IMR-90 (cell line): Measurements from ENCODE around the gene POLD1. TPM values are rescaled to one million over a fixed set of nuclear protein-coding genes. Genes with fewer than 3 reads are reported as not detected.

Experiments used
- ATAC-seq: fragments of 200-7000 bp; cut with Tn5 transposase; 2 replicates; pipeline ENCODE4 v1.9.1; 2020; ENCODE audit warnings: low read depth, mild to moderate bottlenecking, moderate library complexity
- BruUV-seq: library from RNA; stranded (reverse); fragments of 400-500 nt; replicated peaks from 2 replicates; lab custom pipeline; 2021; lab: Mats Ljungman, UMichigan
- CTCF ChIA-PET: fragments of 300-600 bp; formaldehyde crosslinking; extraction: SDS; loops from one replicate; lab custom pipeline; 2021; ENCODE audit warnings: antibody characterized with exemption; lab: Yijun Ruan, JAX
- POLR2A ChIA-PET: fragments of 300-600 bp; sonication (Branson Sonifier 250); formaldehyde crosslinking; loops from one replicate; lab custom pipeline; 2022; ENCODE audit warnings: antibody characterized with exemption; ENCODE audit not compliant: unreplicated experiment; lab: Charles Lee
- DNase-seq: peaks from one replicate; pipeline ENCODE4 v3.0.0; 2013
- H2AFZ ChIP-seq: replicated peaks from 2 replicates; pipeline ENCODE3; 2013; ENCODE audit warnings: low read length, mild to moderate bottlenecking; ENCODE audit not compliant: poor library complexity
- H2AK5ac ChIP-seq: 2 replicates; pipeline ENCODE4 v1.6.1; 2013; ENCODE audit warnings: low read depth, low read length, inconsistent platforms
- H2AK9ac ChIP-seq: replicated peaks from 2 replicates; pipeline ENCODE3; 2013; ENCODE audit warnings: mild to moderate bottlenecking, low read depth, low read length, moderate library complexity; ENCODE audit not compliant: poor library complexity
- H2BK120ac ChIP-seq: 2 replicates; pipeline ENCODE4 v1.6.1; 2013; ENCODE audit warnings: low read depth, low read length, inconsistent platforms
- H2BK15ac ChIP-seq: 3 replicates; pipeline ENCODE4 v1.6.1; 2013; ENCODE audit warnings: low read depth, low read length, inconsistent platforms
- H2BK20ac ChIP-seq: 2 replicates; pipeline ENCODE4 v1.6.1; 2013; ENCODE audit warnings: low read depth, mild to moderate bottlenecking, inconsistent platforms, low read length, moderate library complexity
- H2BK5ac ChIP-seq: 2 replicates; pipeline ENCODE4 v1.6.1; 2013; ENCODE audit warnings: mild to moderate bottlenecking, low read depth, low read length, inconsistent platforms; ENCODE audit not compliant: poor library complexity, severe bottlenecking
- H3K14ac ChIP-seq: replicated peaks from 2 replicates; pipeline ENCODE4 v1.6.1; 2013; ENCODE audit warnings: low read depth, low read length, inconsistent platforms
- H3K18ac ChIP-seq: 2 replicates; pipeline ENCODE4 v1.6.1; 2013; ENCODE audit warnings: low read depth, low read length, control low read depth
- H3K23ac ChIP-seq: 2 replicates; pipeline ENCODE4 v1.6.1; 2013; ENCODE audit warnings: low read depth, low read length, inconsistent platforms
- H3K27ac ChIP-seq: 2 replicates; pipeline ENCODE4 v1.5.1; 2013; ENCODE audit warnings: mild to moderate bottlenecking, control low read depth, low read length; ENCODE audit not compliant: insufficient read depth
- H3K27me3 ChIP-seq: 2 replicates; pipeline ENCODE4 v1.6.1; 2013; ENCODE audit warnings: low read length; ENCODE audit not compliant: control insufficient read depth, insufficient read depth
- H3K36me3 ChIP-seq: 2 replicates; pipeline ENCODE4 v1.6.1; 2013; ENCODE audit warnings: low read length, mixed read lengths; ENCODE audit not compliant: control insufficient read depth, insufficient read depth
- H3K4ac ChIP-seq: 2 replicates; pipeline ENCODE4 v1.6.1; 2013; ENCODE audit warnings: low read depth, low read length, inconsistent platforms
- H3K4me1 ChIP-seq: 2 replicates; pipeline ENCODE4 v1.6.1; 2013; ENCODE audit warnings: low read length, mixed read lengths; ENCODE audit not compliant: control insufficient read depth, insufficient read depth
- H3K4me2 ChIP-seq: 2 replicates; pipeline ENCODE4 v1.6.1; 2013; ENCODE audit warnings: low read depth, mild to moderate bottlenecking, control low read depth, low read length, moderate library complexity
- H3K4me3 ChIP-seq: 2 replicates; pipeline ENCODE4 v1.5.1; 2013; ENCODE audit warnings: low read depth, mild to moderate bottlenecking, control low read depth, low read length, moderate library complexity; ENCODE audit not compliant: insufficient read depth
- H3K56ac ChIP-seq: 2 replicates; pipeline ENCODE4 v1.6.1; 2013; ENCODE audit warnings: low read length, inconsistent platforms; ENCODE audit not compliant: insufficient read depth; ENCODE audit errors: extremely low read depth
- H3K79me1 ChIP-seq, 2 experiments: 2 replicates each; pipeline ENCODE4 v1.6.1; 2013; ENCODE audit warnings: low read length in 2 of 2, inconsistent platforms in 1 of 2, low read depth in 1 of 2
- H3K9ac ChIP-seq: 2 replicates; pipeline ENCODE4 v1.6.1; 2013; ENCODE audit warnings: low read depth, low read length, control low read depth
- H3K9me1 ChIP-seq: 2 replicates; pipeline ENCODE4 v1.6.1; 2013; ENCODE audit warnings: low read length, inconsistent platforms; ENCODE audit not compliant: insufficient read depth
- H3K9me3 ChIP-seq: 2 replicates; pipeline ENCODE4 v1.6.1; 2013; ENCODE audit warnings: low read length; ENCODE audit not compliant: control insufficient read depth, insufficient read depth
- H4K20me1 ChIP-seq: 2 replicates; pipeline ENCODE4 v1.6.1; 2013; ENCODE audit warnings: low read length, inconsistent platforms; ENCODE audit not compliant: insufficient read depth
- H4K5ac ChIP-seq: 2 replicates; pipeline ENCODE4 v1.6.1; 2013; ENCODE audit warnings: mild to moderate bottlenecking, low read depth, low read length, control low read depth
- H4K8ac ChIP-seq, 2 experiments: 2 replicates each; pipeline ENCODE4 v1.6.1; 2013; ENCODE audit warnings: low read depth in 2 of 2, low read length in 2 of 2, control low read depth in 1 of 2, inconsistent platforms in 1 of 2
- H4K91ac ChIP-seq: 2 replicates; pipeline ENCODE4 v1.6.1; 2013; ENCODE audit warnings: low read depth, low read length, inconsistent platforms; ENCODE audit not compliant: insufficient read depth
- BHLHE40 ChIP-seq: fragments of 150-350 bp; IDR thresholded peaks from 2 replicates; pipeline ENCODE4 v1.6.1; 2016; ENCODE audit warnings: mild to moderate bottlenecking, low read depth, low read length
- CEBPB ChIP-seq: IDR thresholded peaks from 2 replicates; pipeline ENCODE4 v1.6.1; 2012; ENCODE audit warnings: low read depth, low read length, improper control_type of control experiment
- CHD1 ChIP-seq: IDR thresholded peaks from 2 replicates; pipeline ENCODE4 v1.6.1; 2012; ENCODE audit warnings: low read depth, low read length, improper control_type of control experiment
- CTCF ChIP-seq: conservative IDR thresholded peaks from 2 replicates; pipeline ENCODE4 v1.5.1; 2012; ENCODE audit warnings: mild to moderate bottlenecking, low read depth, low read length, improper control_type of control experiment
- FOS ChIP-seq: fragments of 150-350 bp; IDR thresholded peaks from 2 replicates; pipeline ENCODE4 v1.6.1; 2016; ENCODE audit warnings: low read depth, low read length
- MAFK ChIP-seq: IDR thresholded peaks from 2 replicates; pipeline ENCODE4 v1.6.1; 2012; ENCODE audit warnings: low read depth, low read length, improper control_type of control experiment
- MAZ ChIP-seq: IDR thresholded peaks from 2 replicates; pipeline ENCODE4 v1.6.1; 2012; ENCODE audit warnings: low read depth, mild to moderate bottlenecking, low read length, improper control_type of control experiment, moderate library complexity, borderline replicate concordance
- MXI1 ChIP-seq: IDR thresholded peaks from 2 replicates; pipeline ENCODE4 v1.6.1; 2012; ENCODE audit warnings: low read depth, mild to moderate bottlenecking, low read length, moderate library complexity, borderline replicate concordance
- NFE2L2 ChIP-seq: fragments of 150-350 bp; IDR thresholded peaks from 2 replicates; pipeline ENCODE4 v1.6.1; 2016; ENCODE audit warnings: low read depth, mild to moderate bottlenecking, low read length
- POLR2A ChIP-seq: IDR thresholded peaks from 2 replicates; pipeline ENCODE4 v1.6.1; 2012; ENCODE audit warnings: mild to moderate bottlenecking, low read depth, low read length
- RAD21 ChIP-seq: IDR thresholded peaks from 2 replicates; pipeline ENCODE4 v1.6.1; 2012; ENCODE audit warnings: low read length, improper control_type of control experiment
- RCOR1 ChIP-seq: IDR thresholded peaks from 2 replicates; pipeline ENCODE4 v1.6.1; 2012; ENCODE audit warnings: mild to moderate bottlenecking, low read length, improper control_type of control experiment; ENCODE audit not compliant: insufficient replicate concordance
- RFX5 ChIP-seq: IDR thresholded peaks from 2 replicates; pipeline ENCODE4 v1.8.0; 2012; ENCODE audit warnings: low read depth, mild to moderate bottlenecking, low read length, moderate library complexity
- SMC3 ChIP-seq: fragments of 150-350 bp; IDR thresholded peaks from 2 replicates; pipeline ENCODE4 v1.6.1; 2016; ENCODE audit warnings: low read depth, mild to moderate bottlenecking, antibody characterized with exemption, low read length, moderate library complexity
- WGBS, 2 experiments: methylation state at CpG; one replicate each; pipeline versions ENCODE4 v1.1.5 to v1.1.7; 2013; ENCODE audit warnings: missing lambda C conversion rate in 2 of 2; ENCODE audit not compliant: insufficient read length in 1 of 2; ENCODE audit errors: extremely low coverage in 2 of 2; 5-methylcytosine and 5-hydroxymethylcytosine counted together
- dilution Hi-C: fragments of 300-500 bp; cut with HindIII; formaldehyde crosslinking; loops from one replicate; pipeline ENCODE4 v1.14.3; 2018; ENCODE audit warnings: low sequenced_read_pairs; ENCODE audit not compliant: unreplicated experiment
- in situ Hi-C: fragments of 300-500 bp; cut with MboI; formaldehyde crosslinking; loops from 3 replicates; pipeline ENCODE4 v1.14.3; 2019; ENCODE audit warnings: low sequenced_read_pairs, inconsistent platforms, mixed read lengths
- intact Hi-C: fragments of 100-400 bp; cut with micrococcal nuclease; formaldehyde crosslinking; loops from 2 replicates; pipeline ENCODE4 v1.10.0; 2022
- polyA plus RNA-seq, 3 experiments: library from polyadenylated mRNA; depleted of rRNA; stranded (reverse); fragments of >200 nt; gene quantifications; 2 replicates each; pipeline ENCODE4 v1.2.3, GENCODE V29; 2012; ENCODE audit warnings: low replicate concordance in 1 of 3
- total RNA-seq: library from RNA; depleted of rRNA; stranded (reverse); fragments of >200 nt; gene quantifications from 2 replicates; pipeline ENCODE4 v1.2.3, GENCODE V29; 2012
- TF ChIP-seq, protein P1 (sequence below): fragments of 150-350 bp; IDR thresholded peaks from 2 replicates; pipeline ENCODE4 v1.6.1; 2017; ENCODE audit warnings: mild to moderate bottlenecking, antibody characterized with exemption, low read length, low read depth
- TF ChIP-seq, protein P2 (sequence below): fragments of 150-350 bp; IDR thresholded peaks from 2 replicates; pipeline ENCODE4 v1.6.1; 2016; ENCODE audit warnings: low read depth, mild to moderate bottlenecking, low read length, moderate library complexity, borderline replicate concordance

Gene POLD1
- total and polyA plus RNA-seq, 2 of the 4 experiments (the other 2 are of a cell fraction), result 13.8 to 28.9 TPM

DNA sequence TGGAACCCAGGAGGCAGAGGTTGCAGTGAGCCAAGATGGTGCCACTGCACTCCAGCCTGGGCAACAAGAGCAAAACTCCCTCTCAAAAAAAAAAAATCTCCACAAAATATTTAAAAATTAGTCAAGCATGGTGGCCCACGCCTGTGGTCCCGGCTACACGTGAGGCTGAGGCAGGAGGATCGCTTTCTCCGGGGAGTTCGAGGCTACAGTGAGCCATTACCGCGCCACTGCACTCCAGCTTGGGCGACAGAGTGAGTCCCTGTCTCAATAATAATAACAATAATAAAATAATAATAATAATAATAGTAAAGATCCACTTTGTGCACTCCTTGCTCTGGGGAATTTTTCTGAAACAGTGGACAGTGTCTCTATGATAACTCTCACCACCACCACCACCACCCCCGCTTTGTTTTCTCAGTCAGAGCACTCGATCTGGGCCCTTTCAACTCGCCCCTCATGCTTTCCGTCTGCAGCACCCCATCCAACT is 27.4 kb upstream of the POLD1 start:
- H3K27ac ChIP-seq, result no peak overlapping the region
- WGBS, 2 experiments, result 17% methylated on average over 1 of the region's 13 CpGs; no CpG with 5 or more reads in 1 of the 2 experiments
- H2BK5ac ChIP-seq, result no peak overlapping the region
- BruUV-seq, result no TSS peak
- no peak for DNase-seq
- no peak overlapping the region for H3K18ac ChIP-seq
- H3K4me1 ChIP-seq, result no peaks in the 10 kb centered on the region
- dilution Hi-C loops (no loop called here), in situ Hi-C loops (loop anchor here (10.0 kb wide), 1 partner anchor 428 kb away; no protein-coding TSS in a partner anchor), intact Hi-C loops (loop anchor here (1.0 to 10.0 kb wide), 5 partner anchors 105 to 658 kb away; partner anchors contain the start of gene KLK10)
- H3K9ac ChIP-seq, result no peak overlapping the region
- peak overlapping the region; percentile 90 for H2AFZ ChIP-seq
- no peak overlapping the region for H3K14ac ChIP-seq
- no peak overlapping the region for H4K5ac ChIP-seq
- no peak overlapping the region for H3K23ac ChIP-seq
- no peak overlapping the region for H4K8ac ChIP-seq
- peaks cover 5% of the 10 kb centered on the region; the same call in 1 of the 2 replicates for H3K27me3 ChIP-seq
- CTCF ChIA-PET, result interaction anchor here (0.7 to 1.0 kb wide), 4 partner anchors 12 to 690 kb away, joined by 3 to 7 read pairs (median 4); no protein-coding TSS in a partner anchor
- no peaks in the 10 kb centered on the region for H3K79me1 ChIP-seq
- H3K56ac ChIP-seq, result no peak overlapping the region
- ATAC-seq, result no peak
- H3K9me1 ChIP-seq, result no peaks in the 10 kb centered on the region
- H3K4ac ChIP-seq, result no peak overlapping the region
- H4K91ac ChIP-seq, result no peak overlapping the region
- POLR2A ChIA-PET, result no interaction called here
- no peak overlapping the region for H2BK20ac ChIP-seq
- TF ChIP-seq CHD1 (no peak), CTCF (no peak), RCOR1 (no peak), SMC3 (no peak), RFX5 (no peak), POLR2A (no peak), BHLHE40 (no peak), MAFK (no peak), CEBPB (no peak), RAD21 (no peak), MAZ (no peak), NFE2L2 (no peak), FOS (no peak), MXI1 (no peak)
- TF ChIP-seq, protein P1, sequence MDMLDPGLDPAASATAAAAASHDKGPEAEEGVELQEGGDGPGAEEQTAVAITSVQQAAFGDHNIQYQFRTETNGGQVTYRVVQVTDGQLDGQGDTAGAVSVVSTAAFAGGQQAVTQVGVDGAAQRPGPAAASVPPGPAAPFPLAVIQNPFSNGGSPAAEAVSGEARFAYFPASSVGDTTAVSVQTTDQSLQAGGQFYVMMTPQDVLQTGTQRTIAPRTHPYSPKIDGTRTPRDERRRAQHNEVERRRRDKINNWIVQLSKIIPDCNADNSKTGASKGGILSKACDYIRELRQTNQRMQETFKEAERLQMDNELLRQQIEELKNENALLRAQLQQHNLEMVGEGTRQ, result no peak
- TF ChIP-seq, protein P2, sequence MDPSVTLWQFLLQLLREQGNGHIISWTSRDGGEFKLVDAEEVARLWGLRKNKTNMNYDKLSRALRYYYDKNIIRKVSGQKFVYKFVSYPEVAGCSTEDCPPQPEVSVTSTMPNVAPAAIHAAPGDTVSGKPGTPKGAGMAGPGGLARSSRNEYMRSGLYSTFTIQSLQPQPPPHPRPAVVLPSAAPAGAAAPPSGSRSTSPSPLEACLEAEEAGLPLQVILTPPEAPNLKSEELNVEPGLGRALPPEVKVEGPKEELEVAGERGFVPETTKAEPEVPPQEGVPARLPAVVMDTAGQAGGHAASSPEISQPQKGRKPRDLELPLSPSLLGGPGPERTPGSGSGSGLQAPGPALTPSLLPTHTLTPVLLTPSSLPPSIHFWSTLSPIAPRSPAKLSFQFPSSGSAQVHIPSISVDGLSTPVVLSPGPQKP, result no peak
- H4K20me1 ChIP-seq, result no peaks in the 10 kb centered on the region
- H3K9me3 ChIP-seq, result no peaks in the 10 kb centered on the region
- no peak overlapping the region for H3K4me3 ChIP-seq
- H2AK5ac ChIP-seq, result no peak overlapping the region
- no peak overlapping the region for H2AK9ac ChIP-seq
- H2BK120ac ChIP-seq, result no peak overlapping the region
- H2BK15ac ChIP-seq, result no peak overlapping the region
- no peaks in the 10 kb centered on the region for H3K36me3 ChIP-seq
- no peak overlapping the region for H3K4me2 ChIP-seq
